Thoracic aorta (tissue), 2 donors: ENCODE results near the gene DDX24. TPM values are rescaled to one million over a fixed set of nuclear protein-coding genes. Genes with fewer than 3 reads are reported as not detected.

Experiments used
- ATAC-seq: fragments of 150-250 bp; one replicate; pipeline ENCODE4 v1.8.0; 2017; ENCODE audit warnings: low read depth; ENCODE audit not compliant: insufficient number of reproducible peaks, low FRiP score
- DNase-seq: peaks from one replicate; pipeline ENCODE4 v3.0.0-alpha.2; 2020; ENCODE audit warnings: low spot score
- H3K27ac ChIP-seq, 2 donors: fragments of 200-600 bp; sonication (generic); 1 replicate in 1 of 2; 2 replicates in 1 of 2; pipeline ENCODE4 v1.5.1; 2016; ENCODE audit warnings: mild to moderate bottlenecking in 2 of 2, moderate library complexity in 2 of 2
- H3K27me3 ChIP-seq: fragments of 200-600 bp; sonication (generic); replicated peaks from 2 replicates; pipeline ENCODE4 v1.6.0; 2016; ENCODE audit warnings: mild to moderate bottlenecking; ENCODE audit not compliant: insufficient read depth
- H3K36me3 ChIP-seq: fragments of 200-600 bp; sonication (generic); one replicate; pipeline ENCODE4 v1.5.1; 2016
- H3K4me1 ChIP-seq, 2 donors: fragments of 200-600 bp; sonication (generic); 1 replicate in 1 of 2; 2 replicates in 1 of 2; pipeline versions ENCODE4 v1.5.1 to v1.6.0; 2016; ENCODE audit warnings: low read depth in 2 of 2, mild to moderate bottlenecking in 1 of 2; ENCODE audit not compliant: control insufficient read depth in 1 of 2
- H3K4me3 ChIP-seq: fragments of 200-600 bp; sonication (generic); 2 replicates; pipeline ENCODE4 v1.5.1; 2016; ENCODE audit warnings: mild to moderate bottlenecking
- H3K9me3 ChIP-seq: fragments of 200-600 bp; sonication (generic); 2 replicates; pipeline ENCODE4 v1.5.1; 2016
- total RNA-seq, 2 donors: library from RNA; depleted of rRNA; stranded (reverse); fragments of >200 nt; gene quantifications; one replicate each; pipeline versions ENCODE4 v1.1.0 to v1.2.3, GENCODE V29; 2016
- TF ChIP-seq, protein P1 (sequence below): fragments of 200-600 bp; sonication (generic); IDR thresholded peaks from one replicate; pipeline ENCODE4 v1.5.1; 2019; ENCODE audit warnings: antibody characterized with exemption

The DDX24 gene
- total RNA-seq, 2 donors from 2014 or later = 139 to 228 TPM

DNA sequence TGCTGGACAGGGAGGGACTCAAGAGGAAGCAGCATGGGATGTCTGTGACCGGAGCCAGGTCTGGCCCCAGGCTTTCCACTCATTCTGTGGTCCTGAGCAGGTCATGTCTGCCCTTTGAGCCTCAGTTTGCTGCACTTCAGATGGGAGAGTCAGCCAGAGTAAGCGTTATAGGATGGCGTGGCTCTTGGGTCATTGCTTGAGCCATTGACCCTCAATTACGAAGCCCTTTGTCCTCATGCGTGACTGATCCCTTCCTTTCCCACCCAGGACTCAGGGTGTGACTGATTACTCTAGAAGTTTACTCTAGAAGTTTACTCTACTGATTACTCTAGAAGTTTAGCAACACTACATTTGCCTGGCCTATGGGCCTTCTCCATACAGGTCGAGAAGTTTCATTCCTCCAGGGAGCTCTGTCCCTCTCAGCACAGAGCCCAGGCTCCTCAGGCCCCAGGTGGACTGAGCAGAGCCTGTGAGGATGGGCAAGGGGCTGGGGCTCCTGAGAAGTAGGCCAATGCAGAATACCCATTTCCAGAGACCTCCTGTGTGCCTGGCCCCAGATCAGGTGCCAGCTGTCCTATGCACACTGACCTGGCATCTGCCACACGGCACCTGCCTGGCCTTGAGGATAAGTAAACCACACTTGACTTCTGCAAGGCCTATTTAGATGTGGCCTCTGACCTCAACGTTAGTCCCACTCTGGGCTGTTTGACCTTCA is 21.9 kb upstream of the DDX24 start:
- H3K4me1 ChIP-seq = no peaks in the 10 kb centered on the region
- H3K27ac ChIP-seq = no peak overlapping the region
- H3K36me3 ChIP-seq = no peaks in the 10 kb centered on the region
- TF ChIP-seq, protein P1, sequence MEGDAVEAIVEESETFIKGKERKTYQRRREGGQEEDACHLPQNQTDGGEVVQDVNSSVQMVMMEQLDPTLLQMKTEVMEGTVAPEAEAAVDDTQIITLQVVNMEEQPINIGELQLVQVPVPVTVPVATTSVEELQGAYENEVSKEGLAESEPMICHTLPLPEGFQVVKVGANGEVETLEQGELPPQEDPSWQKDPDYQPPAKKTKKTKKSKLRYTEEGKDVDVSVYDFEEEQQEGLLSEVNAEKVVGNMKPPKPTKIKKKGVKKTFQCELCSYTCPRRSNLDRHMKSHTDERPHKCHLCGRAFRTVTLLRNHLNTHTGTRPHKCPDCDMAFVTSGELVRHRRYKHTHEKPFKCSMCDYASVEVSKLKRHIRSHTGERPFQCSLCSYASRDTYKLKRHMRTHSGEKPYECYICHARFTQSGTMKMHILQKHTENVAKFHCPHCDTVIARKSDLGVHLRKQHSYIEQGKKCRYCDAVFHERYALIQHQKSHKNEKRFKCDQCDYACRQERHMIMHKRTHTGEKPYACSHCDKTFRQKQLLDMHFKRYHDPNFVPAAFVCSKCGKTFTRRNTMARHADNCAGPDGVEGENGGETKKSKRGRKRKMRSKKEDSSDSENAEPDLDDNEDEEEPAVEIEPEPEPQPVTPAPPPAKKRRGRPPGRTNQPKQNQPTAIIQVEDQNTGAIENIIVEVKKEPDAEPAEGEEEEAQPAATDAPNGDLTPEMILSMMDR = no peak
- H3K9me3 ChIP-seq = no peaks in the 10 kb centered on the region
- ATAC-seq = no peak
- no peak overlapping the region for H3K4me3 ChIP-seq
- DNase-seq = no peak
- H3K27me3 ChIP-seq = no peaks in the 10 kb centered on the region

DNA sequence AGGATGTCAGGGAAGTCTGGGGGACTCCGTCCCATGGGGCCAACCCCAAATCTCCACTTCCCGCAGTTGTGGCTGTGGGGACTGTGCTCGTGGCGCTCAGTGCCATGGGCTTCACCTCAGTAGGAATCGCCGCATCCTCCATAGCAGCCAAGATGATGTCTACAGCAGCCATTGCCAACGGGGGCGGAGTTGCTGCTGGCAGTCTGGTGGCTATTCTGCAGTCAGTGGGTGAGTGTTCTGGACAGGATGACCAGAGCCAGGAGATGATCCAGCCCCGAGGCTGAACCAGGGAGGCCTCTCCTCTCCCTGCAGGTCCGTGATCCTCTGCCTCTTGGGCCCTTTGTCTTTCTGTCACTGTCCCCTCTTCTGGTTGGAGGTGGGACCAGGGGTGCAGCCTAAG is 20.7 kb upstream of the DDX24 start:
- Histone ChIP-seq H3K4me3 (no peak overlapping the region), H3K9me3 (no peaks in the 10 kb centered on the region), H3K27ac (no peak overlapping the region), H3K27me3 (no peaks in the 10 kb centered on the region), H3K36me3 (no peaks in the 10 kb centered on the region), H3K4me1 (no peaks in the 10 kb centered on the region)
- TF ChIP-seq, protein P1 = no peak
- ATAC-seq = no peak
- DNase-seq = no peak

DNA sequence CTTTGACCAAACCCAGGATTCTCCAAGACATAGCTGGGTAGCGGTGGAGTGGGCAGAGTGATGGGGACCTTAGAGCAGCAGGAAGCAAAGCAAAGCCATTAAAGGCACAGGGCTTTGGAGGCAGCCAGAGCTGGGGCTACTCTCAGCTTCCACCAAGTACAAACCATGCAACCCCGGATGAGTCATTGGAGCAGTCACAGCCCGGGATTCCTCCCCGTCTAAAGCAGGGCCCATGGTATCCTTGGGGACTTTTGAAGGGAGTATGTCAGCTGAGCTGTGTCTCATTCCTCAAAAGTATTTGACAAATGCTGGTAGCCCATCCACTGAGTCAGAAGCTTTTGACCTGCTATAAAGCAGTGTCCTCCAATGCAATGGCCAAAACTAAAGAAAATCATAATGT is 19.8 kb upstream of the DDX24 start:
- TF ChIP-seq, protein P1 = no peak
- no peak for ATAC-seq
- no peaks in the 10 kb centered on the region for H3K36me3 ChIP-seq

DNA sequence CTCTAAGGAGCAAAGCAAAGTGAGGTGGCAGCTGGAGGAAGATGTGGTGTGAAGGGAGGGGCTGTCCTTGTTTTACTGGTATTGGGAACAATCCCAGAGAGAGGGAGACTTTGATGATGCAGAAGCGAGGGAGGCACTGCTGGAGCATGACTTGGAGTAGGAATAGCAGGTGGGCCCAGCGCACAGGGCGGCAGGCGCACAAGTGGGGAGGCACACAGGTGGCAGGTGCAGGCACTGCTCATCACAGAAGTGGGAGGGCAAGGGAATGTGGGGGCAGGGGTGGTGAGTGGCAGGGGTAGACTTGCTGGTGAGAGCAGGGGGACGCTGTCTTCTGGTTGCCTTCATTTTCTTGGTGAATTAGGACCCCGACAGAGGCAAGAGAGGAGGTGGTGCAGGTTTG is 18.0 kb upstream of the DDX24 start:
- TF ChIP-seq, protein P1 = no peak
- H3K9me3 ChIP-seq = no peaks in the 10 kb centered on the region
- H3K4me3 ChIP-seq = no peak overlapping the region
- H3K27ac ChIP-seq = no peak overlapping the region
- no peak for ATAC-seq
- H3K27me3 ChIP-seq = no peaks in the 10 kb centered on the region
- no peak for DNase-seq
- H3K36me3 ChIP-seq = no peaks in the 10 kb centered on the region
- no peaks in the 10 kb centered on the region for H3K4me1 ChIP-seq

More for the DNA sequence above, 19.8 kb upstream of the DDX24 start:
- H3K27me3 ChIP-seq = no peaks in the 10 kb centered on the region
- no peaks in the 10 kb centered on the region for H3K4me1 ChIP-seq
- no peak overlapping the region for H3K4me3 ChIP-seq
- no peaks in the 10 kb centered on the region for H3K9me3 ChIP-seq
- no peak overlapping the region for H3K27ac ChIP-seq
- DNase-seq = no peak

DNA sequence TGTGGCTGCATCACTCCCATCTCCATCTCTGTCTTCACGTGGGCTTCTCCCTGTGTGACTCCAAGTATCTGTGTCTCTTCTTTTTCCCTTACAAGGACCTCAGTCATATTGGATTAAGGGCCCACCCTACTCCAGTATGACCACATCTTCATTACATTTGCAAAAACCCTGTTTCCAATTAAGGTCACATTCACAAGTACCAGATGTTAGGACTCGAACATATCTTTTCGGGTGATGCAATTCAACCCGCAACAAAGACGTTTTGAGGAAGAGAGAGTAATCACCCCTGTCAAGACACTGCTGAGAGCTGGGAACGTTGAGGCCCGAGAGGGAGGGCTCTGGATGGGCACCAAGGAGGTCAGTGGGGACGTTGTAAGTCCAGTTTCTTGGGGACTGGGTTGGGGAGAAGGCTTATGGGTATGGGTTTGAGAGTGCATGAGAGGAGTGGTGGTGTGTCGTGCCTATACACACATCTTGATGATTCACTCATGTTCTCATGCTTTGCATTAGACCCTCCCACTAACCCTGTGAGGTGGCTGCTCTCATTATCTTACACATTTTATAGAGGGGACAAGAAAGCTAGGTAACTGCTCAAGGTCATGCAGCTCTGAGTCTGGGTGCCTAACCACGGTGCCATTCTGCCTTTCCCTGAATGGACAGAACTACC is 17.5 kb upstream of the DDX24 start:
- Histone ChIP-seq H3K36me3 (no peaks in the 10 kb centered on the region), H3K27me3 (no peaks in the 10 kb centered on the region), H3K27ac (no peak overlapping the region), H3K4me3 (no peak overlapping the region), H3K4me1 (no peaks in the 10 kb centered on the region), H3K9me3 (no peaks in the 10 kb centered on the region)
- no peak for ATAC-seq
- TF ChIP-seq, protein P1 = no peak
- DNase-seq = no peak
